K562 (cell line): Measurements from ENCODE around the gene PRDX2. TPM values are rescaled to one million over a fixed set of nuclear protein-coding genes. Genes with fewer than 3 reads are reported as not detected.

Source experiments
- ETV6 ChIP-seq, 3 experiments: fragments of 150-350 bp in 1 of 3; sonication (generic) in 1 of 3; formaldehyde crosslinking in 1 of 3; IDR thresholded peaks; 2 replicates each; pipeline versions ENCODE4 v1.6.1 to v1.8.0; 2014 to 2022; ENCODE audit warnings: borderline replicate concordance in 2 of 3, low read depth in 2 of 3, antibody characterized with exemption in 1 of 3, low read length in 1 of 3, mild to moderate bottlenecking in 1 of 3, missing genetic modification reagents in 1 of 3
- KLF13 ChIP-seq: fragments of 450-650 bp; IDR thresholded peaks from 2 replicates; pipeline ENCODE4 v1.6.1; 2016; ENCODE audit warnings: missing genetic modification characterization, low read depth, mild to moderate bottlenecking, missing compliant biosample characterization, moderate library complexity, borderline replicate concordance
- NR2F6 ChIP-seq: fragments of 450-650 bp; formaldehyde crosslinking; IDR thresholded peaks from 2 replicates; pipeline ENCODE4 v1.4.0; 2020; ENCODE audit warnings: mild to moderate bottlenecking
- PHB ChIP-seq: fragments of 250-450 bp; sonication (Bioruptor Pico); IDR thresholded peaks from 2 replicates; pipeline ENCODE4 v1.5.0; 2021
- SMAD2 ChIP-seq: fragments of 150-350 bp; IDR thresholded peaks from 2 replicates; pipeline ENCODE4 v1.6.1; 2014; ENCODE audit warnings: low read depth, mild to moderate bottlenecking, low read length
- SNRNP70 ChIP-seq: fragments of 200-400 bp; formaldehyde crosslinking; optimal IDR thresholded peaks from 2 replicates; pipeline ENCODE3; 2017; ENCODE audit warnings: low read depth, low read length
- ZNF217 ChIP-seq: sonication (generic); formaldehyde crosslinking; IDR thresholded peaks from 2 replicates; pipeline ENCODE4 v1.8.0; 2022; ENCODE audit warnings: mild to moderate bottlenecking, missing genetic modification reagents
- ZNF77 ChIP-seq: fragments of 250-450 bp; sonication (Bioruptor Pico); IDR thresholded peaks from 2 replicates; pipeline ENCODE4 v1.5.0; 2020
- polyA plus RNA-seq, 8 experiments: library from polyadenylated mRNA; depleted of rRNA in 4 of 8; stranded (reverse) in 5 of 8; unstranded in 3 of 8; fragments of >200 nt; fragmentation: Nextera tagmentation in 2 of 8; fragmentation: Illumina TruSeq in 1 of 8; extraction: Ambion mirVana in 2 of 8; extraction: Trizol in 1 of 8; gene quantifications; 2 replicates each; pipeline versions ENCODE4 v1.2.1 to v1.2.3, GENCODE V29; 2011 to 2014; ENCODE audit warnings: inconsistent platforms in 1 of 8, missing spikeins in 1 of 8
- total RNA-seq, 7 experiments: library from RNA; depleted of rRNA in 6 of 7; stranded (reverse); fragments of >200 nt in 6 of 7; fragmentation: Illumina TruSeq in 2 of 7; extraction: Trizol in 2 of 7; gene quantifications; 2 replicates each; pipeline versions ENCODE4 v1.2.1 to v1.2.3, GENCODE V29; 2011 to 2021; ENCODE audit warnings: low replicate concordance in 1 of 7
- TF ChIP-seq, protein P1 (sequence below): fragments of 250-450 bp; sonication (Bioruptor Pico); IDR thresholded peaks from 2 replicates; pipeline ENCODE4 v1.8.0; 2021; ENCODE audit warnings: moderate library complexity, mild to moderate bottlenecking, inconsistent platforms
- TF ChIP-seq, protein P2 (sequence below): sonication (generic); formaldehyde crosslinking; IDR thresholded peaks from 2 replicates; pipeline ENCODE4 v1.8.1; 2023; ENCODE audit warnings: missing genetic modification reagents, mild to moderate bottlenecking, borderline replicate concordance
- TF ChIP-seq, protein P3 (sequence below): fragments of 450-650 bp; IDR thresholded peaks from 2 replicates; pipeline ENCODE4 v1.6.1; 2014; ENCODE audit warnings: low read depth, mild to moderate bottlenecking, moderate library complexity, borderline replicate concordance
- TF ChIP-seq, protein P4 (sequence below): IDR thresholded peaks from 2 replicates; pipeline ENCODE4 v1.6.1; 2011; ENCODE audit not compliant: insufficient read length; ENCODE audit errors: extremely low read depth
- TF ChIP-seq, protein P5 (sequence below): fragments of 450-650 bp; IDR thresholded peaks from 2 replicates; pipeline ENCODE4 v1.7.1; 2018; ENCODE audit warnings: mild to moderate bottlenecking, low read depth; ENCODE audit not compliant: partially characterized antibody

The PRDX2 gene
- total and polyA plus RNA-seq, 9 of the 15 experiments (the other 6 are each of a cell fraction or from before 2014, with no cell fraction given) = 206 to 1,183 (median 415) TPM

DNA sequence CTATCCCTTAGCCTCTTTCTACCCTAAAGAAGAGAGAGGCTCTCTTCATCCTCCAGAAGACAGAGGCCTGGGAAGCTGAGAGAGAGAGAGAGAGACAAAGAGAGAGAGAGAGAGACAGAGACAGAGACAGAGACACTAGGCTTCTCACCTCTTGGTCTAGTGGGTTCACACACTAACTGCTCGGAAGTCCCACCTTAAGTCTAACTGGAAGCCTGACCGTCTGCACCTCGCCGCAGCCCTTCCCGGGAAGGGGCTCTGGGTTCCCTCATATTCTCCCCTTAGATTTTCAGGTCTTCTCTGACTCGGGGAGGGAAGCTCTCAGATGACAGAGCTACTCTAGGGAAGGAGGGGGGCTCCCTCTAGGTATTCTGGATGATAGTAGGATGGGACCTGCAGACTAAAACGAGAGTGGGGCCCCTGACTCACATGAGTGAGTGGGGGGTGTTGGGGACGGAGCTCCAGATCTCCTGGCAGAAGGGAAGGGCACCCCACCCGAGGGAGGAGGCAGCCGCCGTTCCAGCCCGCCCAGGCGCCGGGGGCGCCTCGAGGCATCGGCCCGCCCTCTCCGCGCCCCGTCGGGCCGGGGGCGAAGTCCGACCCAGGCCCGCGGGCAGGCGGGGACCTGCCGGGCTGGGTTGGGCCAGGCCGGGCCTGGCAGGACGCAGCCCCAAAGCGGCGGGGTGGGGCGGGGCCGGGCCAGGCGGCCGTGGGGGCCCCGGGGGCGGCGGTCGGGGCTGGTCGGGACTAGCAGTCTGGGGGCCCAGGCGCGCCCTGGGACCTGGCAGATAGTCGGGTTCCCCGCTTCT, 12.3 kb downstream of the PRDX2 start (continued):
- TF ChIP-seq, protein P1, sequence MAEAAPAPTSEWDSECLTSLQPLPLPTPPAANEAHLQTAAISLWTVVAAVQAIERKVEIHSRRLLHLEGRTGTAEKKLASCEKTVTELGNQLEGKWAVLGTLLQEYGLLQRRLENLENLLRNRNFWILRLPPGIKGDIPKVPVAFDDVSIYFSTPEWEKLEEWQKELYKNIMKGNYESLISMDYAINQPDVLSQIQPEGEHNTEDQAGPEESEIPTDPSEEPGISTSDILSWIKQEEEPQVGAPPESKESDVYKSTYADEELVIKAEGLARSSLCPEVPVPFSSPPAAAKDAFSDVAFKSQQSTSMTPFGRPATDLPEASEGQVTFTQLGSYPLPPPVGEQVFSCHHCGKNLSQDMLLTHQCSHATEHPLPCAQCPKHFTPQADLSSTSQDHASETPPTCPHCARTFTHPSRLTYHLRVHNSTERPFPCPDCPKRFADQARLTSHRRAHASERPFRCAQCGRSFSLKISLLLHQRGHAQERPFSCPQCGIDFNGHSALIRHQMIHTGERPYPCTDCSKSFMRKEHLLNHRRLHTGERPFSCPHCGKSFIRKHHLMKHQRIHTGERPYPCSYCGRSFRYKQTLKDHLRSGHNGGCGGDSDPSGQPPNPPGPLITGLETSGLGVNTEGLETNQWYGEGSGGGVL (CRISPR knock-in tag) = no peak
- TF ChIP-seq PHB (no peak), ETV6 (IDR thresholded peaks at IDR 0.05; ENCODE audit: borderline replicate concordance in 1 of 2, low read depth in 2 of 2, low read length in 1 of 2) (no peak; a peak in 1 of 4 replicates), ETV6 (CRISPR knock-in tag; IDR thresholded peaks at IDR 0.05; ENCODE audit: borderline replicate concordance) (no peak), ZNF217 (CRISPR knock-in tag) (no peak), SNRNP70 (no peak), KLF13 (tag) (no peak), NR2F6 (CRISPR knock-in tag) (no peak), ZNF77 (CRISPR knock-in tag) (no peak), SMAD2 (no peak)
- TF ChIP-seq, protein P2, sequence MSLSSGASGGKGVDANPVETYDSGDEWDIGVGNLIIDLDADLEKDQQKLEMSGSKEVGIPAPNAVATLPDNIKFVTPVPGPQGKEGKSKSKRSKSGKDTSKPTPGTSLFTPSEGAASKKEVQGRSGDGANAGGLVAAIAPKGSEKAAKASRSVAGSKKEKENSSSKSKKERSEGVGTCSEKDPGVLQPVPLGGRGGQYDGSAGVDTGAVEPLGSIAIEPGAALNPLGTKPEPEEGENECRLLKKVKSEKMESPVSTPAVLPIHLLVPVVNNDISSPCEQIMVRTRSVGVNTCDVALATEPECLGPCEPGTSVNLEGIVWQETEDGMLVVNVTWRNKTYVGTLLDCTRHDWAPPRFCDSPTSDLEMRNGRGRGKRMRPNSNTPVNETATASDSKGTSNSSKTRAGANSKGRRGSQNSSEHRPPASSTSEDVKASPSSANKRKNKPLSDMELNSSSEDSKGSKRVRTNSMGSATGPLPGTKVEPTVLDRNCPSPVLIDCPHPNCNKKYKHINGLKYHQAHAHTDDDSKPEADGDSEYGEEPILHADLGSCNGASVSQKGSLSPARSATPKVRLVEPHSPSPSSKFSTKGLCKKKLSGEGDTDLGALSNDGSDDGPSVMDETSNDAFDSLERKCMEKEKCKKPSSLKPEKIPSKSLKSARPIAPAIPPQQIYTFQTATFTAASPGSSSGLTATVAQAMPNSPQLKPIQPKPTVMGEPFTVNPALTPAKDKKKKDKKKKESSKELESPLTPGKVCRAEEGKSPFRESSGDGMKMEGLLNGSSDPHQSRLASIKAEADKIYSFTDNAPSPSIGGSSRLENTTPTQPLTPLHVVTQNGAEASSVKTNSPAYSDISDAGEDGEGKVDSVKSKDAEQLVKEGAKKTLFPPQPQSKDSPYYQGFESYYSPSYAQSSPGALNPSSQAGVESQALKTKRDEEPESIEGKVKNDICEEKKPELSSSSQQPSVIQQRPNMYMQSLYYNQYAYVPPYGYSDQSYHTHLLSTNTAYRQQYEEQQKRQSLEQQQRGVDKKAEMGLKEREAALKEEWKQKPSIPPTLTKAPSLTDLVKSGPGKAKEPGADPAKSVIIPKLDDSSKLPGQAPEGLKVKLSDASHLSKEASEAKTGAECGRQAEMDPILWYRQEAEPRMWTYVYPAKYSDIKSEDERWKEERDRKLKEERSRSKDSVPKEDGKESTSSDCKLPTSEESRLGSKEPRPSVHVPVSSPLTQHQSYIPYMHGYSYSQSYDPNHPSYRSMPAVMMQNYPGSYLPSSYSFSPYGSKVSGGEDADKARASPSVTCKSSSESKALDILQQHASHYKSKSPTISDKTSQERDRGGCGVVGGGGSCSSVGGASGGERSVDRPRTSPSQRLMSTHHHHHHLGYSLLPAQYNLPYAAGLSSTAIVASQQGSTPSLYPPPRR = no peak
- TF ChIP-seq, protein P3, sequence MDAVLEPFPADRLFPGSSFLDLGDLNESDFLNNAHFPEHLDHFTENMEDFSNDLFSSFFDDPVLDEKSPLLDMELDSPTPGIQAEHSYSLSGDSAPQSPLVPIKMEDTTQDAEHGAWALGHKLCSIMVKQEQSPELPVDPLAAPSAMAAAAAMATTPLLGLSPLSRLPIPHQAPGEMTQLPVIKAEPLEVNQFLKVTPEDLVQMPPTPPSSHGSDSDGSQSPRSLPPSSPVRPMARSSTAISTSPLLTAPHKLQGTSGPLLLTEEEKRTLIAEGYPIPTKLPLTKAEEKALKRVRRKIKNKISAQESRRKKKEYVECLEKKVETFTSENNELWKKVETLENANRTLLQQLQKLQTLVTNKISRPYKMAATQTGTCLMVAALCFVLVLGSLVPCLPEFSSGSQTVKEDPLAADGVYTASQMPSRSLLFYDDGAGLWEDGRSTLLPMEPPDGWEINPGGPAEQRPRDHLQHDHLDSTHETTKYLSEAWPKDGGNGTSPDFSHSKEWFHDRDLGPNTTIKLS = no peak
- TF ChIP-seq, protein P4, sequence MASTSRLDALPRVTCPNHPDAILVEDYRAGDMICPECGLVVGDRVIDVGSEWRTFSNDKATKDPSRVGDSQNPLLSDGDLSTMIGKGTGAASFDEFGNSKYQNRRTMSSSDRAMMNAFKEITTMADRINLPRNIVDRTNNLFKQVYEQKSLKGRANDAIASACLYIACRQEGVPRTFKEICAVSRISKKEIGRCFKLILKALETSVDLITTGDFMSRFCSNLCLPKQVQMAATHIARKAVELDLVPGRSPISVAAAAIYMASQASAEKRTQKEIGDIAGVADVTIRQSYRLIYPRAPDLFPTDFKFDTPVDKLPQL = no peak
- TF ChIP-seq, protein P5, sequence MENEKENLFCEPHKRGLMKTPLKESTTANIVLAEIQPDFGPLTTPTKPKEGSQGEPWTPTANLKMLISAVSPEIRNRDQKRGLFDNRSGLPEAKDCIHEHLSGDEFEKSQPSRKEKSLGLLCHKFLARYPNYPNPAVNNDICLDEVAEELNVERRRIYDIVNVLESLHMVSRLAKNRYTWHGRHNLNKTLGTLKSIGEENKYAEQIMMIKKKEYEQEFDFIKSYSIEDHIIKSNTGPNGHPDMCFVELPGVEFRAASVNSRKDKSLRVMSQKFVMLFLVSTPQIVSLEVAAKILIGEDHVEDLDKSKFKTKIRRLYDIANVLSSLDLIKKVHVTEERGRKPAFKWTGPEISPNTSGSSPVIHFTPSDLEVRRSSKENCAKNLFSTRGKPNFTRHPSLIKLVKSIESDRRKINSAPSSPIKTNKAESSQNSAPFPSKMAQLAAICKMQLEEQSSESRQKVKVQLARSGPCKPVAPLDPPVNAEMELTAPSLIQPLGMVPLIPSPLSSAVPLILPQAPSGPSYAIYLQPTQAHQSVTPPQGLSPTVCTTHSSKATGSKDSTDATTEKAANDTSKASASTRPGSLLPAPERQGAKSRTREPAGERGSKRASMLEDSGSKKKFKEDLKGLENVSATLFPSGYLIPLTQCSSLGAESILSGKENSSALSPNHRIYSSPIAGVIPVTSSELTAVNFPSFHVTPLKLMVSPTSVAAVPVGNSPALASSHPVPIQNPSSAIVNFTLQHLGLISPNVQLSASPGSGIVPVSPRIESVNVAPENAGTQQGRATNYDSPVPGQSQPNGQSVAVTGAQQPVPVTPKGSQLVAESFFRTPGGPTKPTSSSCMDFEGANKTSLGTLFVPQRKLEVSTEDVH = no peak
